Measurements from ENCODE around the gene MAP4K2. TPM values are rescaled to one million over a fixed set of nuclear protein-coding genes. Genes with fewer than 3 reads are reported as not detected.

Gene MAP4K2
- total RNA-seq, 1 experiment from 2014 or later, result 46.5 TPM

- no peak for DNase-seq (ENCODE audit: low spot score)
- Histone ChIP-seq H3K4me3 (ENCODE audit: low read depth, low read length, poor library complexity, severe bottlenecking) (no peak overlapping the region), H3K27ac (ENCODE audit: low read depth, low read length, poor library complexity, severe bottlenecking) (peak overlapping the region; percentile 60), H3K36me3 (ENCODE audit: insufficient read depth, low read length, poor library complexity, severe bottlenecking) (peaks cover 62% of the 10 kb centered on the region), H3K4me1 (ENCODE audit: insufficient read depth, low read length, poor library complexity, severe bottlenecking) (peaks cover 37% of the 10 kb centered on the region), H3K27me3 (replicated peaks; ENCODE audit: insufficient read depth, low read depth, low read length, poor library complexity) (no peaks in the 10 kb centered on the region), H3K9me3 (ENCODE audit: low read depth, low read length, poor library complexity, severe bottlenecking) (no peaks in the 10 kb centered on the region)
- no TSS peak for BruUV-seq (replicated peaks)
- no peak for TF ChIP-seq CTCF (conservative IDR thresholded peaks at IDR 0.05; ENCODE audit: low read depth, low read length)
- TF ChIP-seq EZH2 (IDR thresholded peaks at IDR 0.05; ENCODE audit: borderline replicate concordance, low read depth, low read length, poor library complexity, severe bottlenecking), result no peak
- intact Hi-C loops (cut with micrococcal nuclease; ENCODE audit: unreplicated experiment), result no loop called here
- POLR2A ChIA-PET (ENCODE audit: low non-redundant PET), result interaction anchor here (0.6 kb wide), 1 partner anchor 520 kb away, joined by 5 read pairs; no protein-coding TSS in a partner anchor
- CTCF ChIA-PET, result no interaction called here
These were observed 39.4 kb downstream of the MAP4K2 start for GRCh38 chr11:64763526-64764039.

- H3K36me3 ChIP-seq (ENCODE audit: insufficient read depth, low read length, poor library complexity, severe bottlenecking), result peaks cover 56% of the 10 kb centered on the region
- H3K4me3 ChIP-seq (ENCODE audit: low read depth, low read length, poor library complexity, severe bottlenecking), result no peak overlapping the region
These were observed 40.1 kb downstream of the MAP4K2 start for GRCh38 chr11:64762674-64763525.

GRCh38 chr11:64762277-64762673 lies 40.7 kb downstream of the MAP4K2 start:
- BruUV-seq (replicated peaks), result no TSS peak
- peaks cover 29% of the 10 kb centered on the region for H3K4me1 ChIP-seq (ENCODE audit: insufficient read depth, low read length, poor library complexity, severe bottlenecking)
- no peak for DNase-seq (ENCODE audit: low spot score)
- H3K9me3 ChIP-seq (ENCODE audit: low read depth, low read length, poor library complexity, severe bottlenecking), result no peaks in the 10 kb centered on the region
- peak overlapping the region; percentile 60 for H3K27ac ChIP-seq (ENCODE audit: low read depth, low read length, poor library complexity, severe bottlenecking)
- peaks cover 49% of the 10 kb centered on the region for H3K36me3 ChIP-seq (ENCODE audit: insufficient read depth, low read length, poor library complexity, severe bottlenecking)
- intact Hi-C loops (cut with micrococcal nuclease; ENCODE audit: unreplicated experiment), result no loop called here
- POLR2A ChIA-PET (ENCODE audit: low non-redundant PET), result interaction anchor here (1.0 kb wide), 1 partner anchor 12 kb away, joined by 3 read pairs; no protein-coding TSS in a partner anchor
- H3K4me3 ChIP-seq (ENCODE audit: low read depth, low read length, poor library complexity, severe bottlenecking), result no peak overlapping the region
- CTCF ChIA-PET, result no interaction called here
- TF ChIP-seq EZH2 (IDR thresholded peaks at IDR 0.05; ENCODE audit: borderline replicate concordance, low read depth, low read length, poor library complexity, severe bottlenecking) (no peak), CTCF (conservative IDR thresholded peaks at IDR 0.05; ENCODE audit: low read depth, low read length) (no peak)
- no peaks in the 10 kb centered on the region for H3K27me3 ChIP-seq (replicated peaks; ENCODE audit: insufficient read depth, low read depth, low read length, poor library complexity)

More at GRCh38 chr11:64762674-64763525, 40.1 kb downstream of the MAP4K2 start:
- intact Hi-C loops (cut with micrococcal nuclease; ENCODE audit: unreplicated experiment), result no loop called here
- peak; percentile 84 for DNase-seq (ENCODE audit: low spot score)
- POLR2A ChIA-PET (ENCODE audit: low non-redundant PET), result interaction anchor here (1.0 kb wide), 1 partner anchor 12 kb away, joined by 3 read pairs; no protein-coding TSS in a partner anchor
- H3K27ac ChIP-seq (ENCODE audit: low read depth, low read length, poor library complexity, severe bottlenecking), result peak overlapping the region; percentile 60
- no TSS peak for BruUV-seq (replicated peaks)
- no peaks in the 10 kb centered on the region for H3K9me3 ChIP-seq (ENCODE audit: low read depth, low read length, poor library complexity, severe bottlenecking)
- H3K27me3 ChIP-seq (replicated peaks; ENCODE audit: insufficient read depth, low read depth, low read length, poor library complexity), result no peaks in the 10 kb centered on the region
- TF ChIP-seq CTCF (conservative IDR thresholded peaks at IDR 0.05; ENCODE audit: low read depth, low read length), result no peak
- TF ChIP-seq EZH2 (IDR thresholded peaks at IDR 0.05; ENCODE audit: borderline replicate concordance, low read depth, low read length, poor library complexity, severe bottlenecking), result no peak
- peaks cover 35% of the 10 kb centered on the region for H3K4me1 ChIP-seq (ENCODE audit: insufficient read depth, low read length, poor library complexity, severe bottlenecking)
- CTCF ChIA-PET, result no interaction called here
